PFSK-1 (cell line): ENCODE measurements around the gene SMPDL3A.

Source experiments
- FOXP2 ChIP-seq: optimal IDR thresholded peaks from 2 replicates; pipeline ENCODE3; 2011; ENCODE audit warnings: borderline replicate concordance, control low read depth, inconsistent platforms; ENCODE audit not compliant: insufficient read depth; ENCODE audit errors: extremely low read length, extremely low read depth
- POLR2AphosphoS5 ChIP-seq: IDR thresholded peaks from 2 replicates; pipeline ENCODE4 v1.6.1; 2012; ENCODE audit warnings: low read depth, mild to moderate bottlenecking, control low read depth, low read length, moderate library complexity
- REST ChIP-seq, 2 experiments: IDR thresholded peaks; 2 replicates each; pipeline versions ENCODE4 v1.6.1 to v1.8.0; 2011 to 2012; ENCODE audit warnings: low read depth in 2 of 2, low read length in 2 of 2, control low read depth in 1 of 2, inconsistent platforms in 1 of 2, mild to moderate bottlenecking in 1 of 2, moderate library complexity in 1 of 2; ENCODE audit not compliant: insufficient read depth in 1 of 2
- SIN3A ChIP-seq: IDR thresholded peaks from 2 replicates; pipeline ENCODE4 v1.6.1; 2012; ENCODE audit warnings: mild to moderate bottlenecking, low read length, moderate library complexity, borderline replicate concordance; ENCODE audit not compliant: insufficient read depth
- TAF1 ChIP-seq: IDR thresholded peaks from 2 replicates; pipeline ENCODE4 v1.6.1; 2012; ENCODE audit warnings: low read length, control low read depth, borderline replicate concordance; ENCODE audit not compliant: insufficient read depth

SMPDL3A gene

GRCh38 chr6:122800906-122801305, 11.8 kb downstream of the SMPDL3A start:
- TF ChIP-seq TAF1 (no peak), FOXP2 (no peak), POLR2AphosphoS5 (no peak), SIN3A (no peak), REST (IDR thresholded peaks at IDR 0.05; ENCODE audit: insufficient read depth in 1 of 2, low read depth in 2 of 2, low read length in 2 of 2) (no peak)

GRCh38 chr6:122801397-122801796, 12.3 kb downstream of the SMPDL3A start:
- no peak for TF ChIP-seq TAF1
- no peak for TF ChIP-seq SIN3A
- no peak for TF ChIP-seq FOXP2
- TF ChIP-seq REST (IDR thresholded peaks at IDR 0.05; ENCODE audit: insufficient read depth in 1 of 2, low read depth in 2 of 2, low read length in 2 of 2) = no peak
- no peak for TF ChIP-seq POLR2AphosphoS5

GRCh38 chr6:122803171-122803661, 14.2 kb downstream of the SMPDL3A start:
- TF ChIP-seq POLR2AphosphoS5 = no peak
- no peak for TF ChIP-seq TAF1
- no peak for TF ChIP-seq REST (IDR thresholded peaks at IDR 0.05; ENCODE audit: insufficient read depth in 1 of 2, low read depth in 2 of 2, low read length in 2 of 2)
- TF ChIP-seq SIN3A = no peak

GRCh38 chr6:122804962-122805485, 16.0 kb downstream of the SMPDL3A start:
- TF ChIP-seq TAF1 (no peak), POLR2AphosphoS5 (no peak), FOXP2 (no peak), SIN3A (no peak), REST (IDR thresholded peaks at IDR 0.05; ENCODE audit: insufficient read depth in 1 of 2, low read depth in 2 of 2, low read length in 2 of 2) (no peak)

GRCh38 chr6:122806291-122806690, 17.2 kb downstream of the SMPDL3A start:
- TF ChIP-seq REST (IDR thresholded peaks at IDR 0.05; ENCODE audit: insufficient read depth in 1 of 2, low read depth in 2 of 2, low read length in 2 of 2) (no peak), SIN3A (no peak)
